HL-60/S4 treated with phorbol 12-myristate 13-acetate at 8.2 ng/mL for 4 days and 3 days (cell line): ENCODE results near the gene RBBP9.
"Not testable (repeated sequence)": the region's sequence is repeated elsewhere in the genome, so short reads cannot be mapped to it uniquely, and the experiment has no call there.

ENCODE experiments used
- in situ Hi-C: fragments of 300-500 bp; cut with MboI; formaldehyde crosslinking; loops from 2 replicates; pipeline ENCODE4 v1.15.0; 2022; ENCODE audit warnings: low sequenced_read_pairs

Gene RBBP9

DNA sequence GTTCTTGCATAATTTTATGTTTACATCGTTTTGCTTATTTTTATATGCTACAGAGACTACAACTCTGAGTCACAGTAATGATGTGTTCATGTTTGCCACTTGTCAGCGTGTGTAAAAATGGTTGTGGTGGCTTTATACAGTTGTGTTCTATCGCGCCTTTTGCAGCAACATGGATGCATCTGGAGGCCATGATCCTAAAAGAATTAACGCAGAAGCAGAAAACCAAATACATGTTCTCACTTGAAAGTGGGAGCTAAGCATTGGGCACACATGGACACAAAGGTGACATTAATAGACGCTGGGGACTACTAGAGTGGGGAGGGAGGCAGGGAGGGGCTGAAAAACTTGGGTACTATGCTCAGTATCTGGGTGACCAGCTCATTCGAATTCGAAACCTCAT lies 9.7 kb upstream of the RBBP9 start:
- in situ Hi-C loops: no loop called here

DNA sequence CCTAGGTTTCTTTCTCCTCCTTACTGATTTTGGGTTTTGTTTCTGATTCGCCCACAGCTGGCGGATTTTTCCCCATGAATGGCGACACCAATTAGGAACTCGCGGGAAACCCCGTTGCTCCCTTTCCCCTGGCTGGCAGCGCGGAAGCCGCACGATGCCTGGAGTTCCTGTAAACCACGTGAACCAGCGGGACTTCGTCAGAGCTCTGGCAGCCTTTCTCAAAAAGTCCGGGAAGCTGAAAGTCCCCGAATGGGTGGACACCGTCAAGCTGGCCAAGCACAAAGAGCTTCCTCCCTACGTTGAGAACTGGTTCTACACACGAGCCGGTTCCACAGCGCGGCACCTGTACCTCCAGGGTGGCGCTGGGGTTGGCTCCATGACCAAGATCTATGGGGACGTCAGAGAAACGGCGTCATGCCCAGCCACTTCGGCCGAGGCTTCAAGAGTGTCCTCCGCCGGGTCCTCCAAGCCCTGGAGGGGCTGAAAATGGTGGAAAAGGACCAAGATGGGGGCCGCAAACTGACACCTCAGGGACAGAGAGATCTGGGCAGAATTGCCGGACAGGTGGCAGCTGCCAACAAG lies 7.5 kb upstream of the RBBP9 start:
- in situ Hi-C loops: no loop called here

DNA sequence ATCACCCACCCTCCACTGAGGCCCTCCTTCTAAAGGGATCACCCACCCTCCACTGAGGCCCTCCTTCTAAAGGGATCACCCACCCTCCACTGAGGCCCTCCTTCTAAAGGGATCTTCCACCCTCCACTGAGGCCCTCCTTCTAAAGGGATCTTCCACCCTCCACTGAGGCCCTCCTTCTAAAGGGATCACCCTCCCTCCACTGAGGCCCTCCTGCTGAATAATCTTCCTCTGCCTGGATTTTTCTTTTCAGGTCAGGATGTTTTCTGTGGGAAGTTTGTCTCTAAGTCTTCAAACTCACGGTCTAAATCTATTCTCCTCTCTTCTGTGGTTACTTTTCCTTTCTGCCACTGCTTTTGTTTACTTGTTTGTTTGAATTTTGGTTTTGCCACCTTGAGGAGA lies 4.6 kb upstream of the RBBP9 start:
- in situ Hi-C loops: not testable (repeated sequence)

DNA sequence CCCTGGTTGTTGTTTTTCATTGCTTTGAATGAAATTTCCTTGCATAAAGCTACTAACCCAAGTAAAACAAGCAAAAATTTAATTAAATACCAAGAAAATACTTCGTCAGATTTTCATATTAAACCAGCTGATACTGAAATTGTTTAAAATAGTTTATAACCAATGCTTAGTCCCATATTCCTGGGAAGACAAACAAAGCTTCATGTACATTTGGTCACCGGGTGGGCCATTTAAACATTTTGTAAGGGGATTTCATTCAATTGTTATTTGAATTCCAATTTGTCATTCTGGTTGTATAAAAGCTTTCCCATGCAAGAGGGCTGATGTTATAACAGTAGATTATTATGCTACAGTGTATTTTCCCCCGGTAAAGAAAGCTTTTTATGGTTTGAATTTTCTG lies 578 bp upstream of the RBBP9 start:
- in situ Hi-C loops: no loop called here

DNA sequence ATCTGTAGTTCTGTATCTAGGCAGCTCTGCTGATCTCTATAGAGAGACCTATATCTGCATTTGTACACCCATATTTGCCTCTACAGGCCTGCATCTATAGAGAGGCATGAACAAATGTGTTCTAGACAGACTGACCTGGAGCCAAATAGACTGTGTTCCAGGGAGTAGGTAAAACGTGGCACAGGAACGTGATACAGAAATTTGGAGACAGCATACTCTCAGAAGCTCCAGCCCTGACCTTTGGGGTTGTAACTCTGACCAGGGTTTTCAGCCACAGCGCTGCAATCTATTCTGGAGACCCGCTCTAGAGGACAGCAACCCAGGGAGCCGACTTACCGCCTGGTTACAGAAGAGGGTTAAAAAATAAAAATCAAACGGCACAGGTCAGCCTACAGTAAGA lies 983 bp downstream of the RBBP9 start:
- in situ Hi-C loops: no loop called here

DNA sequence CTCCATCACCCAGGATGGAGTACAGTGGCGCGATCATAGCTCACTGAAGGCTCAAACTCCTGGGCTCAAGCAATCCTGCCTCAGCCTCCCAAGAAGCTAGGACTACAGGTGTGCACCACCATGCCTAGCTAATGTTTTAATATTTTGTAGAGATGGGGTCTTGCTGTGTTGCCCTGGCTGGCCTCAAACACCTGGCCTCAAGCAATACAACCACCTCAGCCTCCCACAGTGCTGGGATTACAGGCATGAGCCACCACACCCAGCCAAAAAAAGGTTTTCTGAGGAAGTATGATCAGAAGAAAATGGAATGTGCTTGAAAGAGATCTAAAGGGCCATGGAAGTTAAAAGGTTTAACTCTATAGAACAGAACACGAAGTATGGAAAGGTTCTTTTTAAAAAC lies 8.7 kb downstream of the RBBP9 start:
- in situ Hi-C loops: no loop called here

DNA sequence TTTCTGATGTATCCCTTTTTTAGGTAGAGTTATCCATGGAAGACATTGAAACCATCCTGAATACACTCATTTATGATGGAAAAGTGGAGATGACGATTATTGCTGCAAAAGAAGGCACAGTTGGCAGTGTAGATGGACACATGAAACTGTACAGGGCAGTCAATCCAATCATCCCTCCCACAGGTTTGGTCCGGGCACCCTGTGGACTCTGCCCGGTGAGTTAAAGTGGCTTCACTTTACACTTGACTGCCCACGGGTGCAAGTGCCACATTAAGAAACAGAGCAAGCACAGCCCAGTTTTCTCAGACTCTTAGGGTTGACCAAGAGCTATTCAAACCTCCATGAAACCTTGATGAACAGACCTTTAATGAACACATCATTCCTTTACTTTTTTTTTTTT lies 15.4 kb downstream of the RBBP9 start:
- in situ Hi-C loops: no loop called here

DNA sequence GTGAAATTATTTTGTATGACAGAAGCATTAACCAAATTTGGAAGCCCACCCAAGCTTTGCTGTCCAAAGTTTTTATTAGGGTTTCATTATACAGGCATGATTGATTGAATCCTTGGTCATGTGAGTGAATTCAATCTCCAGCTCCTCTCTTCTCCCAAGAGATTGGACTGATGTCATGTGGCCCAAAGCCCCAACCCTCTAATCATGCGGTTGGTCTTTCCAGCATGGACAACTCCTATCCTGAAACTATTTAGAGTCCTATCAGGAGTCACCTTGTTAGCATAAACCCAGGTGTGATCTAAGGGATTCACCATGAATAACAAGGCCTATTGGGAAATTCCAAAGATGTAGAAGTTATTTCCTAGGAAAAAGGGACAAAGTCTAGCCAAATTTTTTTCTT lies 19.2 kb downstream of the RBBP9 start:
- in situ Hi-C loops: no loop called here

DNA sequence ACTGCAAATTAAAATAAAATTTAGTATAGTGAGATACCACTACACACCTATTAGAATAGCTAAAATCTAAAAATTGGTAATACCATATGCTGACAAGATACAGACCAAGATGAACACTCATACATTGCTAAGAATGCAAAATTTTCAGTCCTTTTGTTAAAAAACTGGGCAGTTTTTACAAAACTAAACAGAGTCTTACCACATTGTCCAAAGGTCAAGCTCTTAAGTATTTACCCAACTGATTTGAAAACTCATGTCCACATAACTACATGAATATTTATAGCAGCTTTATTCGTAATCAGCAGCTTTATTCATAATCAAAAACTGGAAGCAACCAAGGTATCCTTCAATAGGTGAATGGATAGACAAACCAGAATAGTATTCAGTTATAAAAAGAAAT lies 19.8 kb downstream of the RBBP9 start:
- in situ Hi-C loops: no loop called here

DNA sequence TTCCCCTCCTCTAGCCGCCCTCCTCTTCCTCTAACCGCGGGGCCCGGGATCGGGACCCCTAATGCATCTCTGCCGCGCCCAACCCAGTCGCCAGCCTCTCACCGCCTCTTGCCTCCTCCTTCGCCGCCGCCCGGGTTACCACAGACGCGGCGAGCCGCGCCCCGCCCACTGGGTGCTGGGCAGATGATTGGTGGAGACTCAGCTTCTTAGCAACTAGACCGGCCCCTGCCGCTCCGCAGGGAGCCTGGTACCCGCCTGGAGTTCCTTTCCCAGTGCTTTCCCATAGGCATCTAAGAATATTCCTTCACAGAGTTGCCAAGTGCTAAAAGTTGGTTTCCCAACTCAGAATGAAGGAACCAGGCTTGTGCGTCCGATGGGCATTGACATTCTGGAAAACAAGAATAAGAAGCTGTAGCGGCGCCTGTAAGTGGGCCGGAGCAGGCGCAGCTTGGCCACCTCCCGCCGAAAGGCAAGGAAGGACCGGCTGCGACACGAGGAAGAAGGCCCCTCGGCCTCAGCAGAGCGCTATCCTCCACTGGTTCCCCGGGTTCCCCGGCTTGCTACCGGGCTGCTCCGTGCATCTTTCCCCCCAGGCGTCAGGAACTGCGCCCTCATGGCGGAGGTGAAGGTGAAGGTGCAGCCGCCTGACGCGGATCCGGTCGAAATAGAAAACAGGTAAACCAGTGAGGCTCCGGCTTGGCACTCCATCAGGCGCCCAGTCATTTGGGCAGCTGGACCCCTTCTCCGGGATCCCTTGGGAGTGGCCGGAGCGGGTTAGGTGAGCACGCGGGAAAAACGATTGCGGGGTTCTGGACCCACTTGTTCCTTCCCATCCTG lies 29.9 kb downstream of the RBBP9 start, which contains the start of the genes DZANK1 and POLR3F:
DZANK1 (minus strand) TSS at position 137 of the 837 bp plus-strand sequence. CDS start 1,672 bp downstream, outside the sequence.
POLR3F (plus strand) TSS at position 497 of the 837 bp plus-strand sequence; CDS start at position 614, 117 bp downstream.
- in situ Hi-C loops: no loop called here

DNA sequence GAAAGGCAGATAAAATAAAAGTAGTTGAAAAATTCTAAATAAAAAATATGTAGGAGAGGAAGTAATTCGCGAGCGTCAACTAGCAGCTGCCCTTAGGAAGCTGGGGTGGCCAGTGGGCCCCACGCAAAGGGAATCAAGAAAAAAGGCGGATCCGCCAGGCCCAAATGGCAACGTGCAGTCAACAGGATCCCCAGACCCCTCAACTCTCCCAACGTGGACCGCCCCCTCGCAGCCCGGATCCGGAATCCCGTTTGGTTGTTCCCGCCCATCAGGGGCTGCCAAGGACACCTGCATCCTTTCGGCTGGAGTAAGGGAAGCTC lies 30.5 kb downstream of the RBBP9 start:
- in situ Hi-C loops: no loop called here

DNA sequence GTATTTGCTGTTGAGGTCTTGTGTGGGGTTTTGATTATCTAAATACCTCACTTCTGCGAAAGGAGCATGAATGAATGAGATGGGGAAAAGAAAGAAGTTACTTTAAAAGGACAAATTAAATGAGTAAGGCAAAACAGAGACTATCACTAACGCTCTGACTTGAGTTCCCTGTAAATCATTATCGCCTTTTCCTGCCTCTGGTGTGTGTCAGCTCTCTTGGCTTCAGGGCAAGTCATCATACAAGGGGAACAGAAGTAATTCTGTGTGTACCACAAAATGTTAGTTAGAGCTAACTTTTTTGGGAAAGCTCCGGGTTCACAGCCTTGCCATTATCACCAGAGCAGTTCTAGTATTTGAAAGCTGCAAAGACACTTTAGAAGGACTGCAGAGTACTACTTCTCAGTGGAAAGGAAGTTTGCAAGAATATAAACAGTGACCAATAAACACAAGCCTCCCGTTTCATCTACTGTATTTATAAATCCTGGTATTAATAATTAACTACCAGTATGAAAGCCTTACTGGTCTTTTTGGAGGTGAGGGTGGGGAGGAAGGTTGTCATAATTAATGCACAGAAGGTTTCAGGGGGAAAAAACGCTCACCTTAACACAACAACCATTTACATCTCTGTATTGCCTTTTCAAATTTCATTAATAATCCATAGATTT lies 31.4 kb downstream of the RBBP9 start:
- in situ Hi-C loops: no loop called here

DNA sequence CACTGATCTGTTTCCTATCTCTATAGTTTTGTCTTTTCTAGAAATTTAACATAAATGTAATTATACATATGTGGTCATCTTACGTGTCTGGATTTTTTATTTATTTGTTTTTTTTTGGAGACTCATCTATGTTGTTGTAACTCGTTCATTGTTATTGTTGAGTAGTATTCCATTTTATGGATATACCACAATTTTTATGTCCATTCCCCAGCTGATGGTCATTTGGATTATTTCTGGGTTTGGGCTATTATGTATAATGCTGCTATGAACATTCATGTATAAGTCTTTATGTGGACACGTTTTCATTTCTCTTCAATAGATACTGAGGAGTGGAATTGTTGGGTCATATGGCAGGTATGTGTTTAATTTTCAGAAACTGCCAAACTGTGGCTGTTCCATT lies 40.4 kb downstream of the RBBP9 start:
- in situ Hi-C loops: no loop called here

DNA sequence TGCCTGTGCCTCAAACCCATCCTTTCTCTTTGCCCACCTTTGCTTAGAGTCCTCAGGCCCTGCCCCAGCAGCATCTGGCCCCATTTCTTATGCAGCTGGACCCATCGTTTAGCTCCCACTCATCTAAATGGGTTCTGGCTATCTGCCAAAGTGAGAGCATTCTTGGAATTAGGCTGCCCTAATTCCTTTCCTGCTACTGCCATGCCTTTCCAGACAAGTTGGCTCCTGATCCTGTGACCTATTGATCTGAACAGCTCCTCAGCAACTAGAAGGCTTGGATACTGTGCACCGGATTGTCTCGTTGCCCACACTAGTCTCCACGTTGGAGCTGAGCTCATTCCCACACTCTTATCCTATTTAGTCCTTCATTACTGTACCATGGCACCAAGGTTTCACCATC lies 53.1 kb downstream of the RBBP9 start:
- in situ Hi-C loops: no loop called here

DNA sequence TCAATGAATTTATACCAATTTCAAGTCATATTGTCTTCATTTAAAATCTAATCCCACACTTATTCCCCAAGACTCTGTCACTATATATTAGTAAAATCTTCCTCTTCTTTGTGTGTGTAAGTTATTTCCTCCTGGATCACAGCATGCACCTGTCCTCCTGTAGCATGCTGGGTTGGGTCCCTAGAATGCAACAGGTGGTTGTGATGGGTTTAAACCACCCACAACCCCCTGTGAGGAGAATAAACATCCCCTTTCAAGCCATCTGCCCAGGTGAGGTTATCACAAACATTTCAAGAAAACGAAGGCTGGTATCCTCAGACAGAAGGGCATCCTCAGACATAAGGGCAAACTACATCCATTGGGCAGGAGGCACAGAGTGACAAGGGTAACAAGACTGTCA lies 56.6 kb downstream of the RBBP9 start:
- in situ Hi-C loops: no loop called here

DNA sequence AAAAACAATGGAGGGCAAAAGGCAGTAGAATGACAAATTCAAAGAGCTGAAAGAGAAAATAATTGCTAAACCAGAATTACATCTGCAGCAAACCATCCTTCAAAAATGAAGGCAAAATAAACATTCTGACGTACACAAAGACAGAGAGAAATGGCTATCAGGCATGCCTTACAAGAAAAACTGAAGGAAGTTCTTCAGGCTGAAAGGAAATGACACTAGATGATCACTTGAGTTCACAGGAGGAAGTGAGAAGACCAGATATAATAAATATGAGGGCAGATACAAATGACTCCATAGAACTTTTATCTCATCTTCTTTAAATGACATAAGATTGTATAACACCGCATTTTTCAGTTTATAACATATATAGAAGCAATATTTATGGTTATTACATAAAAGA lies 60.2 kb downstream of the RBBP9 start:
- in situ Hi-C loops: no loop called here
